ENCODE measurements around the gene FNDC3A.
"Not testable (repeated sequence)": the region's sequence is repeated elsewhere in the genome, so short reads cannot be mapped to it uniquely, and the experiment has no call there.

FNDC3A gene

DNA sequence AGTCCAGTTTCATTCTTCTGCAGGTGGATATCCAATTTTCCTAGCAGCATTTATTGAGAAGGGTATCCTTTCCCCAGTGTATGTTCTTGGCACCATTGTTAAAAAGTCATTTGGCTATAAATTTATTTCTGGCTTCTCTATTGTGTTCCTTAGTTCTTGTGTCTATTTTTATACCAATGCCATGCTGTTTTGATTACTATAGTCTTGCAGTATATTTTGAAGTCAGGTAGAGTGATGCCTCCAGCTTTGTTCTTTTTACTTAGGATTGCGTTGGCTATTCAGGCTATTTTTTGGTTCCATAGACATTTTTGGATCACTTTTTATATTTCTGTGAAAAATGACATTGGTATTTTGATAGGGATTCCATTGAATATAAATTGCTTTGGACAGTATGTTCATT is 172.7 kb downstream of the FNDC3A start:
- DNase-seq = no peak

- not testable (repeated sequence) for DNase-seq
Measured at GRCh38 chr13:49157955-49158584, 182.4 kb downstream of the FNDC3A start.

DNA sequence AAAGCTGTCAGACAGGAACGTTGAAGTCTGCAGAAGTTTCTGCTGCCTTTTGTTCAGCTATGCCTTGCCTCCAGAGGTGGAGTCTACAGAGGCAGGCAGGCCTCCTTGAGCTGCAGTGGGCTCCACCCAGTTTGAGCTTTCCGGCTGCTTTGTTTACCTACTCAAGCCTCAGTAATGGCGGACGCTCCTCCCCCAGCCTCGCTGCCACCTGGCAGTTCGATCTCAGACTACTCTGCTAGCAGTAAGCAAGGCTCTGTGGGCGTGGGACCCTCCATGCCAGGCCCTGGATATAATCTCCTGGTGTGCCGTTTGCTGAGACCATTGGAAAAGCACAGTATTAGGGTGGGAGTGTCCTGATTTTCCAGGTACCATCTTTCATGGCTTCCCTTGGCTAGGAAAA is 187.4 kb downstream of the FNDC3A start:
- not testable (repeated sequence) for DNase-seq

GRCh38 chr13:49164712-49165111 is 189.0 kb downstream of the FNDC3A start:
- no peak for DNase-seq

DNA sequence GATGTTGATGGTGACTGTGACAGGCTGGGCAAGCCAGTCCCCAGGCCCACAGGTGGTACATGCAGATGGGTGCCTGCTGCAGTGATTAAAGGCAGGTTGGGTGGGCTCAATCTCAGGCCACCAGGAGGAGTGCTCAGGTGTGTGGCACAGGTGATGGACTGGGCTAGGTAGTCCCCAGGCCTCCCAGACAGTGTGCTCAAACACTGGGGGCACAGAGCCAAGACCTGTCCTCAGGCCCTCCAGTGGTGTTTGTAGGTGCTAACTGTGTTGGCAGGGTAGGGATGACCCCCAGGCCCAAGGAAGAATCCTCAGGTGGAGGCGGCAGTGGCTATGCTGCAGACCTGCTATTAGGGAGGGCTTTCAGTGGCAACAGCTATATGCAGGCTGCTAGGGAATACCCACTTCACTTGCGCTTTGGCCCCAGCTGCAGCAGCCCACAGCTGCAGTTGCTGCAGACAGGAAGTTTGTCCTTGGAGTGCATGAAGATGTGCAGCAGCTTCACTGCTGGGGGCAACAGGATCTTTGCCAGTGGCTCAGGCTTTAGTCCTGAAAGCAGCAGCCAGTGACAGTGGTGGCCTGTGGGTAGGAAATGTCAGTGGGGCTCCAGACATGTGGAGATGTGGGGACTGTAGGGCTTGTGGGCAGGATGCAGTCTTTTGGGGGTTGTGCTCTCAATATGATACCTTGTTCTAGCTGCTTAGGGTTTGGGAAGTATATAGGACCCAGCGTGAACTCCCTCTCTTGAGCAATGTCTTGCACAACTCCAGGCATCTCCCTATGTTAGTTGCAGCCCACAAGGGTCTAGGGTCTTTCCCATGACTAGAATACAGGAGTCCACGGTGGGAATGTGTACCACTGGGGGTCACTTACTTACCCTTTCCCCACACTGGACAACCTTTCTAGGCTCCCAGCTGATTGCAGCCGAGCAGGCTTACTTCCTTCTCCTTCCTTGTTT is 190.4 kb downstream of the FNDC3A start:
- DNase-seq = peak; percentile 75

GRCh38 chr13:49171359-49171758 is 195.6 kb downstream of the FNDC3A start:
- DNase-seq = no peak

DNA sequence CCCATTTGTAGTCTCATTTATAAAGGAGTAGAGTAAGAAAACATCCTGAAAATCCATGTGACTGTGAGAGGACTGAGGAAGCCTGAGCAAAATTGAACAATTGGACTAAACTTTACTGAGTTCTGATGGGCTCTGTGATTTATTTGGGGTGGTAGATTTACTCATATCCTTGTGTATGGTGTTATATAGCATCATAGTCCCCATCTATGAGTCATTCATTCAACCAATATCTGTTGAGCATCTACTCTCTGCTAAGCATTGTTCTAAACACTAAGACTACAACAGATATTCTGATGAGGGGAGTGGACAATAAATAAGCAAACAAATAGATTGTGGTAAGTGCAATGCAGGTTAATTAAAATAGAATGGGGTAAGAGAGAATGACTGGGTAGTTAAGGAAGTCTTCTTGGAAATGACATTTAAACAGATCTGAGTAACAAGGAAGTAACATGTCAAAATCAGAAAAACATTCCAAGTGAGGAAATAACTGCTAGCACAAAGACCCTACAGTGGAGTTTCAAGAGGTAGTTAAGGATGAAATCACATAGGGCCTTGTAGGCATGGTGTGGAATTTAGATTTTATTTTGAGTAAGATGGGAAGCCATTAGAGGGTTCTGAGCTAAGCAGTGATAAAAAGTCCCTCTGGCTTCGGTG is 208.1 kb downstream of the FNDC3A start:
- no peak for DNase-seq

GRCh38 chr13:49184621-49185020 is 208.9 kb downstream of the FNDC3A start:
- DNase-seq = no peak

DNA sequence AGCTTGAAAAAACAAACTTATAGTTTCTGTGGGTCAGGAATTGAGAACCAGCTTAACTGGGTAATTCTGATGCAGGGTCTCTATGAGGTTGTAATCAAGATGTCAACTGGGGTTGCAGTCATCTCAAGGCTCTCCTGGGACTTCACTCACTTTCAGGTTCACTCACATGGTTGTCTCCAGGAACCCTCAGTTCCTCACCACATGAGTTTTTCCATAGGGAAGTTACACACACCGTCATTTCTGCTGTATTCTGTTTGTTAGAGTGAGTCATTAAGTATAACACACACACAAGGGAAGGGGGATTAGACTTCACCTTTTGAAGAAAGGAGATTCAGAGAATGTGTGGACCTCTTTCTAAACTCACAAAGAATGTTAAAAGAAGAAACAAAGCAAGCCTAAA is 209.6 kb downstream of the FNDC3A start:
- DNase-seq = peak; percentile 50

- DNase-seq = no peak
Measured at GRCh38 chr13:49190901-49191300, 215.2 kb downstream of the FNDC3A start.

DNA sequence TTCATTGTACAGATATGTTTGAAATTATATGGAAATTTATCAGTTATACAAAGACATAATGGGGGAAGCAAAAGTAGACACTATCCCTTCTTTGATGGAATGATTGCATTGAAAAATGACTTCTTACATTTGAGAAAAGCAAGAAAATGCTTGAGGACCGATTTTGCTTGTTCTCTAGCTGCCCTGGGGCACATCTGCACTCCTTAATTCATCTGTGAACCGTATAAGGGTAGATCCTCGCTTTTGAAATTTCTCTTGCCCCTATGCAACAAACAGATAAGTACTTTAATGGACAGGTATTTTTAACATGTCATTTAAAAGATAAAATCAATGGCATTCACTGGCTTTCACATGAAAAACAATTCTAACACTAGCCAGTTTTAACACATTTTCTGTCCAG is 230.9 kb downstream of the FNDC3A start:
- DNase-seq = no peak

DNA sequence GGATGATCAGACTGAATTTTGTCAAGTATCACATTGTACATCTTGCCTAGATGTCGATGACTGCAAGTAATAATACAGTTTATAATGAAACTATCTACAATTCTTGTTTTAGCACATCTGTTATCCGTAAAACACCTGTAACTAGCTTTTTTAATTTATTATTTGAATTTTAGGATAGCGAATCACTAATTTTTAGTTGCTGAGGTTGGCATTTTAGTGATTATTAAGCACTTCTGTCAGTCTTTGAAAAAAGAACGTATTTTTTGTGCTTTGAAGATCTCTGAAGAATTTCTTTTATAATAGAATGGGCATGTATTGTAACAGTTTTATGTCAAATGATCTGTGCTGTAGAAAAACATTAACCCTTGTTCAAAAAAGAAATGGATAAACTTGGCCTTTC is 232.9 kb downstream of the FNDC3A start:
- no peak for DNase-seq

DNA sequence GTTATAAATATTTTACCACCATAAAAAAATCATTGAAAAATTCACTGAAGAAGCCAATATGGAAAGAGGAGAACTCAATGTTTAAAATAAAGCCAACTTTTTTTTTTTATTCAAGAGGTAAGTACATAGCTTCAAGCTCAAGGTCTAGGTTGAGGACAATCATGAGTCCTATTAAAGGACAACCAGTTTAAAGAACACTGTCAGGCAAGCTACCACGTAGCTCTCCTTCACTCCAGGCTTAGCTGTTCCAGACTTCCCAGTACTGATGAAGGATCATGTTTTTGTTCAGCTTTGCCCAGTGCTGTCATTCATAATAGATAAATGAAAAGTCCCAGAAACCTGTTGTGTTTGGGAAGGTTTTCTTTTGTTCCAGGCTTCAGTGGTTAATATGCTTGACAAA is 234.4 kb downstream of the FNDC3A start:
- no peak for DNase-seq

GRCh38 chr13:49210669-49211068 is 235.0 kb downstream of the FNDC3A start:
- peak; percentile 17 for DNase-seq

GRCh38 chr13:49213539-49213938 is 237.8 kb downstream of the FNDC3A start:
- no peak for DNase-seq

DNA sequence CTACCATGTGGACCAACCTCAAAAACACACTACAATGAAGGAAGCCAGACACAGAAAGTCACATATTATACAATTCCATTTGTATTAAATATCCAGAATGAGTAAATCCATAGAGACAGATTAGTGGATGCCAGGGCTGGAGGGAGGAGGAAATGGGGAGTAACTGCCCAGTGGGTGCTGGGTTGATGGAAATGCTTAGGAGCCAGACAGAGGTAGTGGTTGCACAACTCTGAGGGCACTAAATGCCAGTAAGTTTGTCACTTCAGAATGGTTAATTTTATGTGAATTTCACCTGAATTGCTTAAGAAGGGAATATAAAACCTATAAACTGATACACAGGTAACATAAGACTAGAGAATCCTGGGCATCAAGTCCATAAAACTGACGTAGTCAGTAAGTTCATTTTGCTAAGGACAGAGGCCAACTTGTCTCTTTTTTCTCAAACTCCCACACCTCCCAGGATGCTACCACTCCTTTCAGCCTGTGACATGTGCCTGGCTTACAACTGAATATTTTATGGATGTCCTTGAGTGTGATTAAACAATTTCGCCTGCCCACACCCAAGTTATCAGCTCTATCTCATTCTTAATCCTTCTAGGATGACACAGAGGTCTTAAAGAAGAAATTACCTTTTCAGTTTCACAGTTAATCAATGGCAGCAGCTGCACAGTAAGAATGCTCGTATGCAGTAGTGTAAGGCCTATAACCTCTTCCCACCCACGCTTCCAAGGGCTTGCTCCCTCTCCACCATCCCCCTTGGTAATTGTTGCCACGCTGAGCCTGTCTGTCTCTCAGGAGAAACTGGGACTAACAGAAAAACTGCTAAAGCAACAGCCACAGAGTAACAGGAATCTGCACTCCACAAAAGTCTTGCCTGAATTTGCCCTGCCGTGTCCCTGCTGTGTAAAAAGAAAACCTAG is 238.5 kb downstream of the FNDC3A start:
- peak; percentile 39 for DNase-seq

GRCh38 chr13:49214917-49215376 is 239.2 kb downstream of the FNDC3A start:
- peak; percentile 97 for DNase-seq

DNA sequence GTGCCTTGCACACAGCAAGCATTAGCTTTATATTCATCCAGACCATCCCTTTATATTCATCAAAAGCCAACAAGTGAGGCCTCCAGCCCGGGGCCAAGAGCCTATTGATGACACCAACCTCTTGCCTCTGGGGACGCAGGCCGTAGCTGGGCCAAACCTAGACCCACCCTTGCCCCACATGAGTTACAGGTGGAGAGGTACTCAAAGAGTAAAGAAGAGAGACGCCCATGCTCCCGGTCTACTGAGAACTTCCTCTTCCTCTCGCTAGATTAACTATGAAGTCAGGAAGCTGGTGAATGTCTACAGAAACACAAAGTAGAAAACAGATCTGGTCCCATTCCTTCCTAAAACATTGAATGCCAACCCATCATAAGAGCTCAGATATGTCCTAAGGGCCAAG is 240.6 kb downstream of the FNDC3A start:
- peak; percentile 42 for DNase-seq

DNA sequence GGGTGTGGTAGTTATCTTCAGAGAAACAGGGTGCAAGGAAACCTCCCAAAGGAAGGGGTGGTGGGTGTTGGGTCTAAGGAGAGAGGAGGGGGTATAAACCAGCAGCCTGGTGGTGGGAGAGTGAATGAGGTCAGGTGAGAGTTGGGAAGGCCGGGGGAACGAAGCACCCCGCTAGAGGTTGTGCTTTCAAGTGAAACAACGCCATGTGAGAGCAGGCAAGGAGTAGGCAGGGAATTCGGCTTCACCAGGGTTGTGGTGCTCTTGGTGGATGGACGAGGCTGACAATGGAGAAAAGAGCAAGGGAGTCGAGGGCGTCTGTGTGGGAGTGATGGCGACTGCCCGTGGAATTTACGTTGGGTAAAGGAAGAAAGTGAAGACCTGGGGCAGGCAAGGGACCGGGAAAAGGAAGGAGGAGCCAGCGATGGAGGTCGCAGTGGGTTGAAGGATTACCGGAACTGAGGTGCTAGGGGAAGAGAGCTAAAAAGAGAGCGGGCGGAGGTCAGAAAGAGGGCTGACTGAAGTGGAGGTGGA is 242.3 kb downstream of the FNDC3A start:
- DNase-seq = no peak

GRCh38 chr13:49218493-49219051 is 242.9 kb downstream of the FNDC3A start:
- DNase-seq = no peak

DNA sequence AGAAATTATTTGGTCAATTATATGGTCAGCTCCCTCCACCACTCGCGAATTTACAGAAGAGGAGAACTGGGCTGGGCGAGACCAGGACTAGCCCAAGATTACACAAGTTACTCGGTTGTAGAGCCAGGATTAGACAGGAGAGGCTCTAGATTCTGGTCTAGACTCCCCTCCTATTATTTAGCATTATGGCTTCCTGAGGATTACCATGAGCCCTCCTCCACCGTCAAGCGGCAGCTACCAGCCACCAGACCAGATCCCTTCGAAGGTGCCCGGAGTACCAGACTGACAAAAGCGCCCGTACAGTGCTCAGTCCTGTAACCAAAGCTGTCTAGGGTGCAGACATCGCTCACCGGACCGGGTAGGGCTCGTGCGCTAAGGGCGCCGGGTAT is 243.9 kb downstream of the FNDC3A start:
- DNase-seq = no peak

Measured in MV-4-11 (cell line).